Upper lobe of left lung (tissue), 6 donors: ENCODE data around the gene TSPAN19. TPM values are rescaled to one million over a fixed set of nuclear protein-coding genes. Genes with fewer than 3 reads are reported as not detected.

Experiments
- ATAC-seq, 2 donors: fragments of 200-7000 bp; cut with Tn5 transposase; one replicate each; pipeline ENCODE4 v1.9.1; 2022; ENCODE audit warnings: mild to moderate bottlenecking in 2 of 2, moderate library complexity in 2 of 2; ENCODE audit not compliant: low FRiP score in 2 of 2
- DNase-seq, 2 donors: peaks; one replicate each; pipeline ENCODE4 v3.0.0-alpha.2; 2019 to 2020
- H3K27ac ChIP-seq, 4 donors: fragments of 200-600 bp; sonication (generic); one replicate each; pipeline ENCODE4 v1.5.1; 2016 to 2019
- H3K27me3 ChIP-seq, 4 donors: fragments of 200-600 bp; sonication (generic); one replicate each; pipeline ENCODE4 v1.5.1; 2017 to 2019
- H3K36me3 ChIP-seq, 4 donors: fragments of 200-600 bp; sonication (generic); one replicate each; pipeline ENCODE4 v1.5.1; 2016 to 2019
- H3K4me1 ChIP-seq, 4 donors: fragments of 200-600 bp; sonication (generic); one replicate each; pipeline ENCODE4 v1.5.1; 2018 to 2019
- H3K4me3 ChIP-seq, 4 donors: fragments of 200-600 bp; sonication (generic); one replicate each; pipeline ENCODE4 v1.5.1; 2017 to 2019; ENCODE audit warnings: mild to moderate bottlenecking in 2 of 4, moderate library complexity in 1 of 4
- H3K9me3 ChIP-seq, 4 donors: fragments of 200-600 bp; sonication (generic); one replicate each; pipeline ENCODE4 v1.5.1; 2018 to 2019
- EP300 ChIP-seq, 4 donors: sonication (generic); formaldehyde crosslinking; IDR thresholded peaks; one replicate each; pipeline ENCODE4 v1.5.1; 2017; ENCODE audit warnings: antibody characterized with exemption in 4 of 4, control low read depth in 2 of 4
- POLR2A ChIP-seq, 4 donors: fragments of 450-650 bp; IDR thresholded peaks; one replicate each; pipeline ENCODE4 v1.5.1; 2016 to 2017; ENCODE audit warnings: antibody characterized with exemption in 4 of 4, mild to moderate bottlenecking in 2 of 4
- POLR2AphosphoS5 ChIP-seq, 2 donors: sonication (generic); formaldehyde crosslinking; IDR thresholded peaks; one replicate each; pipeline ENCODE4 v1.5.1; 2017; ENCODE audit warnings: antibody characterized with exemption in 2 of 2
- WGBS, 2 donors: methylation state at CpG; one replicate each; pipeline ENCODE4 v1.1.5; 2017 to 2018; 5-methylcytosine and 5-hydroxymethylcytosine counted together
- total RNA-seq, 6 donors: library from RNA; depleted of rRNA in 4 of 6; stranded (reverse); fragments of >200 nt in 4 of 6; gene quantifications; one replicate each; pipeline versions ENCODE4 v1.1.0 to v1.2.1, GENCODE V29; 2016 to 2021
- TF ChIP-seq, protein P1 (sequence below), 6 experiments: fragments of 450-650 bp in 4 of 6; fragments of 200-600 bp in 2 of 6; sonication (generic) in 2 of 6; IDR thresholded peaks; one replicate each; pipeline ENCODE4 v1.5.1; 2016 to 2019; ENCODE audit warnings: antibody characterized with exemption in 6 of 6
- donor health status: DM: no; HTN: no; CAD: no; lungs with moderate emphysema.
- donor health status: DM: no; HTN: yes; CAD: no; lungs with severe emphysema.

The TSPAN19 gene
- total RNA-seq, 6 donors from 2014 or later = 0.76 to 25.2 (median 12.1) TPM; not detected in 2

DNA sequence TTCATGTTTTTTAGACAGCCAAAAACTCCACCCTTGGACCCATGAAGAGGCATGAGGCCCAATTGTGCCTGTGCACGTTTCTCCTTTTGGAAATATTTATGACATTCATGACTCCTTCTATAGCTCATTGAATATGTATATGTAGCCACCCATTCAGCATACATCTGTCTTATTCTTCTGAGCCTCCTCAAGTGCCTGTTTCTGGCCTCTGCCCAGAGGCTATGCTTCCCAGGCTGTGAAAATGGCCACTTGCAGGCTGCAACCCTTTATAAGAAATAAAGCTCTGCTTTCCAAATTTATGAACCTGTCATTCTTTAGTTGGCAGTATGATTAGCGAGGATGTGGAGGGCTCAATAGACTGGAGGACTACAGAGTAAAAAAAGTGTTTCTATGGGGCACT, 35.3 kb downstream of the TSPAN19 start:
- 65 to 80% methylated on average over 2 of the region's 2 CpGs for WGBS, 2 donors
- H3K27ac ChIP-seq = no peak overlapping the region
- ATAC-seq = no peak
- no peak for DNase-seq
- TF ChIP-seq EP300 (IDR thresholded peaks at IDR 0.05) (no peak), POLR2A (IDR thresholded peaks at IDR 0.05) (no peak)
- H3K9me3 ChIP-seq = no peaks in the 10 kb centered on the region
- H3K27me3 ChIP-seq = no peaks in the 10 kb centered on the region
- H3K4me3 ChIP-seq = no peak overlapping the region
- no peaks in the 10 kb centered on the region for H3K36me3 ChIP-seq
- H3K4me1 ChIP-seq = no peaks in the 10 kb centered on the region

DNA sequence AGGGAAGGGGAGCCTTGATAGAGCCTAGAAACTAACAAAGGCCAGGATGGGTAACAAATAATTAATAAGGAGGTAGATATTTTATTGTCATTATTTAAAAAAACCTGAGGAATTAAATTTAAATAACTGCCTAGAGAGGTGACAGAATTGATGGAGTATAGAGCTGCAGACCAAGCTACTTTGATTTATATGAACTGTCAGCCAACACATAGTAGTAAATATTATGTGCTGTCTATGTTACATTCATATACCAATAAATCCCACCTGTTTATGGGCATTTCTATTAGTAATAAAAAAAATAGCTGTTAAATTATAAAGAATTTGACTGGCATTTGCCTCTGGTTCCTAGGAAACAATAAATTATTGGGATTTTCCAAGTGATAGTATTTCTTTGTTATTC, 37.7 kb downstream of the TSPAN19 start:
- Histone ChIP-seq H3K4me3 (no peak overlapping the region), H3K27me3 (no peaks in the 10 kb centered on the region), H3K9me3 (no peaks in the 10 kb centered on the region), H3K36me3 (no peaks in the 10 kb centered on the region), H3K4me1 (no peaks in the 10 kb centered on the region), H3K27ac (no peak overlapping the region)
- TF ChIP-seq POLR2A (IDR thresholded peaks at IDR 0.05) (no peak), EP300 (IDR thresholded peaks at IDR 0.05) (no peak), POLR2AphosphoS5 (IDR thresholded peaks at IDR 0.05) (no peak)
- TF ChIP-seq, protein P1, sequence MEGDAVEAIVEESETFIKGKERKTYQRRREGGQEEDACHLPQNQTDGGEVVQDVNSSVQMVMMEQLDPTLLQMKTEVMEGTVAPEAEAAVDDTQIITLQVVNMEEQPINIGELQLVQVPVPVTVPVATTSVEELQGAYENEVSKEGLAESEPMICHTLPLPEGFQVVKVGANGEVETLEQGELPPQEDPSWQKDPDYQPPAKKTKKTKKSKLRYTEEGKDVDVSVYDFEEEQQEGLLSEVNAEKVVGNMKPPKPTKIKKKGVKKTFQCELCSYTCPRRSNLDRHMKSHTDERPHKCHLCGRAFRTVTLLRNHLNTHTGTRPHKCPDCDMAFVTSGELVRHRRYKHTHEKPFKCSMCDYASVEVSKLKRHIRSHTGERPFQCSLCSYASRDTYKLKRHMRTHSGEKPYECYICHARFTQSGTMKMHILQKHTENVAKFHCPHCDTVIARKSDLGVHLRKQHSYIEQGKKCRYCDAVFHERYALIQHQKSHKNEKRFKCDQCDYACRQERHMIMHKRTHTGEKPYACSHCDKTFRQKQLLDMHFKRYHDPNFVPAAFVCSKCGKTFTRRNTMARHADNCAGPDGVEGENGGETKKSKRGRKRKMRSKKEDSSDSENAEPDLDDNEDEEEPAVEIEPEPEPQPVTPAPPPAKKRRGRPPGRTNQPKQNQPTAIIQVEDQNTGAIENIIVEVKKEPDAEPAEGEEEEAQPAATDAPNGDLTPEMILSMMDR (IDR thresholded peaks at IDR 0.05) = no peak
- DNase-seq (no peak), ATAC-seq (no peak)

DNA sequence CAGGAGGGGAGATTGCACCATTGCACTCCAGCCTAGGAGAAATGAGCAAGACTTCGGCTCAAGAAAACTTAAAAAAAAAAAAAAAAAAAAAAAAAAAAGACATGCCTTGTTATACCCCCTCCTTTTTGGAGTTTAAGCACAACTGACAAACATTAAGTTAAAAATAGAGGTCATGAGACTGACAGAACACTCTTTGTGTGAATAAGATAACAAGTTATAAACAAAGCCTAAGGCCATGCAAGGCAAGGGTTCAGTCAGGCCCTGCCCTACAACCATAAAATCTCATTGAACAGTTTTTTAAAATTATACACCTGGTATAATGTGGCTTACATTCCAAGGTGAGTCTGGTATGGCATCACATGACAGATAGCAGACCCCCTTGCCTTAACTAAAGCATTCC, 39.3 kb downstream of the TSPAN19 start:
- 54 to 78% methylated on average over 1 of the region's 1 CpG for WGBS, 2 donors
- TF ChIP-seq POLR2A (IDR thresholded peaks at IDR 0.05) (no peak), POLR2AphosphoS5 (IDR thresholded peaks at IDR 0.05) (no peak), EP300 (IDR thresholded peaks at IDR 0.05) (no peak)
- TF ChIP-seq, protein P1 (IDR thresholded peaks at IDR 0.05) = no peak
- ATAC-seq (no peak), DNase-seq (no peak)
- no peaks in the 10 kb centered on the region for H3K27me3 ChIP-seq
- no peaks in the 10 kb centered on the region for H3K36me3 ChIP-seq
- H3K4me1 ChIP-seq = no peaks in the 10 kb centered on the region
- H3K27ac ChIP-seq = no peak overlapping the region
- H3K4me3 ChIP-seq = no peak overlapping the region
- no peaks in the 10 kb centered on the region for H3K9me3 ChIP-seq

DNA sequence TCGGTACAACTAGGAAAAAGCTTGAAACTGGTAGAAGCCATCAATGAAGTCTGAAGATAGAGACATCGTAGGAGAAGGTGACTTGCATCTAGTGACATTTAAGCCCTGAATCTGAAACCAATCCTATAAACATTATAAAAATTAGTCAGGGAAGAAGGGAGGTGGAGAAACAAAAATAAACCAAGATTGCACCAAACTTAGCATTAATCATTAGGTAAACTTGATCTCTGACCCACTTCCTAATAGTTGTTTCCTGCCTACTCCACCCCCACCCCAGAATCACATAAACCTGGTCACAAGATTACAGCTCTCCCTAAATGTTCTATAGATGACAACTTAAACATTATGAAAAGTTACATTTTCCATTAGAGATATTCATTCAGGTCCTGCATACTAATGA, 40.4 kb downstream of the TSPAN19 start:
- DNase-seq (no peak), ATAC-seq (no peak)
- WGBS, 2 donors = 77 to 81% methylated on average over 2 of the region's 2 CpGs
- H3K36me3 ChIP-seq = no peaks in the 10 kb centered on the region
- no peaks in the 10 kb centered on the region for H3K9me3 ChIP-seq
- TF ChIP-seq POLR2A (IDR thresholded peaks at IDR 0.05) (no peak), POLR2AphosphoS5 (IDR thresholded peaks at IDR 0.05) (no peak), EP300 (IDR thresholded peaks at IDR 0.05) (no peak)
- TF ChIP-seq, protein P1 (IDR thresholded peaks at IDR 0.05) = no peak
- H3K4me3 ChIP-seq = no peak overlapping the region
- H3K4me1 ChIP-seq = no peaks in the 10 kb centered on the region
- no peak overlapping the region for H3K27ac ChIP-seq
- no peaks in the 10 kb centered on the region for H3K27me3 ChIP-seq

DNA sequence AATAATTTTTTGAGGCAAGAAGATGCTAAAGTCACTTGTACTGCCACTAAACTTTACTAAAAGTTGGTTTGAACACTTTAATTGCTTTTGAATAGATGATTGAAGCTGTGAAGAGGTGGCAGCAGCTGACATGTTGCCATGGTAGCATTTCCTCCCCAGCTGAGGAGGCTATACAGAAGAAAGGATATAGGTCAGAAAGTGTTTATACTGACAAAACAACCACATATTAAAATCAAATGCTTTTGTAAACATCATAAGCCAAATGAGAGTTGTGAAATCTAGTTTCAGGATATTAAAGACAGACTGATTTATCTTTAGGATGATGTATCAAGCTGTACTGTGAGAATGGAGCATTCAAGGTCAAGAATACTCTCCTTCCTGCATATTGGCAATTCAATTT, 41.7 kb downstream of the TSPAN19 start:
- Histone ChIP-seq H3K4me1 (no peaks in the 10 kb centered on the region), H3K36me3 (no peaks in the 10 kb centered on the region), H3K4me3 (no peak overlapping the region), H3K27ac (no peak overlapping the region), H3K27me3 (no peaks in the 10 kb centered on the region), H3K9me3 (no peaks in the 10 kb centered on the region)
- TF ChIP-seq, protein P1 (IDR thresholded peaks at IDR 0.05) = no peak
- no peak for TF ChIP-seq POLR2A (IDR thresholded peaks at IDR 0.05)
- no peak for TF ChIP-seq EP300 (IDR thresholded peaks at IDR 0.05)
- TF ChIP-seq POLR2AphosphoS5 (IDR thresholded peaks at IDR 0.05) = no peak
- no peak for DNase-seq
- ATAC-seq = no peak
